SK-N-SH (cell line): Measurements from ENCODE around the gene DLGAP5. TPM values are rescaled to one million over a fixed set of nuclear protein-coding genes. Genes with fewer than 3 reads are reported as not detected.

Experiments used
- CTCF ChIA-PET: fragments of 300-600, 350-600 bp; formaldehyde crosslinking; extraction: SDS; loops from one replicate; lab custom pipeline; 2021; lab: Yijun Ruan, JAX
- POLR2A ChIA-PET: fragments of 350-600 bp; sonication (Branson Sonifier 250); formaldehyde crosslinking; extraction: SDS; loops from one replicate; lab custom pipeline; 2020; ENCODE audit warnings: antibody characterized with exemption, inconsistent platforms; lab: Yijun Ruan, JAX
- DNase-seq: peaks from one replicate; pipeline ENCODE4 v3.0.0; 2012
- H2AFZ ChIP-seq: fragments of 200-600 bp; sonication (generic); 2 replicates; pipeline ENCODE4 v1.8.1; 2016; ENCODE audit warnings: antibody characterized with exemption, mild to moderate bottlenecking, low read depth
- H3F3A ChIP-seq: fragments of 200-600 bp; sonication (generic); replicated peaks from 2 replicates; pipeline ENCODE3; 2016; ENCODE audit warnings: antibody characterized with exemption, mild to moderate bottlenecking; ENCODE audit not compliant: insufficient read depth
- H3K27ac ChIP-seq, 2 experiments: fragments of 200-500 bp in 1 of 2; fragments of 200-600 bp in 1 of 2; sonication (Bioruptor generic) in 1 of 2; sonication (generic), shearing (Covaris generic) in 1 of 2; 2 replicates each; pipeline versions ENCODE4 v1.5.1 to v1.6.1; 2014 to 2016; ENCODE audit warnings: low read depth in 2 of 2, inconsistent platforms in 1 of 2, low read length in 1 of 2, mild to moderate bottlenecking in 1 of 2, mixed read lengths in 1 of 2
- H3K27me3 ChIP-seq: fragments of 200-600 bp; sonication (generic), shearing (Covaris generic); 2 replicates; pipeline ENCODE4 v1.6.1; 2016; ENCODE audit warnings: mixed run types; ENCODE audit not compliant: insufficient read depth
- H3K36me3 ChIP-seq, 2 experiments: fragments of 200-500 bp in 1 of 2; fragments of 200-600 bp in 1 of 2; sonication (Bioruptor generic) in 1 of 2; sonication (generic) in 1 of 2; replicated peaks in 1 of 2; 2 replicates each; pipeline versions ENCODE3 to v1.5.1; 2014 to 2016; ENCODE audit warnings: low read length in 1 of 2, mild to moderate bottlenecking in 1 of 2; ENCODE audit not compliant: insufficient read depth in 2 of 2, control insufficient read depth in 1 of 2
- H3K4me1 ChIP-seq, 2 experiments: fragments of 200-500 bp in 1 of 2; fragments of 200-600 bp in 1 of 2; sonication (Bioruptor generic) in 1 of 2; sonication (generic), shearing (Covaris generic) in 1 of 2; 2 replicates each; pipeline versions ENCODE4 v1.5.1 to v1.6.1; 2014 to 2016; ENCODE audit warnings: low read depth in 1 of 2, low read length in 1 of 2, mixed run types in 1 of 2; ENCODE audit not compliant: insufficient read depth in 2 of 2, control insufficient read depth in 1 of 2
- H3K4me2 ChIP-seq: fragments of 200-600 bp; sonication (generic), shearing (Covaris generic); 2 replicates; pipeline ENCODE4 v1.6.1; 2017; ENCODE audit warnings: mixed run types
- H3K4me3 ChIP-seq, 2 experiments: fragments of 200-500 bp in 1 of 2; fragments of 200-600 bp in 1 of 2; sonication (Bioruptor generic) in 1 of 2; sonication (generic), shearing (Covaris generic) in 1 of 2; 2 replicates each; pipeline versions ENCODE4 v1.5.1 to v1.8.1; 2014 to 2016; ENCODE audit warnings: low read depth in 2 of 2, inconsistent platforms in 1 of 2, low read length in 1 of 2, mild to moderate bottlenecking in 1 of 2, mixed read lengths in 1 of 2, moderate library complexity in 1 of 2
- H3K79me2 ChIP-seq: fragments of 200-600 bp; sonication (generic); 2 replicates; pipeline ENCODE4 v1.8.1; 2017; ENCODE audit warnings: mild to moderate bottlenecking; ENCODE audit not compliant: insufficient read depth
- H3K9ac ChIP-seq: fragments of 200-600 bp; sonication (generic); 2 replicates; pipeline ENCODE4 v1.6.1; 2017; ENCODE audit warnings: mixed run types
- H3K9me2 ChIP-seq: fragments of 200-600 bp; sonication (generic); 2 replicates; pipeline ENCODE4 v1.6.1; 2017; ENCODE audit warnings: mixed run types
- H3K9me3 ChIP-seq: fragments of 200-600 bp; sonication (generic); 2 replicates; pipeline ENCODE4 v1.6.1; 2017; ENCODE audit warnings: mixed run types, mild to moderate bottlenecking, moderate library complexity
- H4K20me1 ChIP-seq: fragments of 200-600 bp; sonication (generic); 2 replicates; pipeline ENCODE4 v1.6.1; 2017; ENCODE audit warnings: mild to moderate bottlenecking, mixed run types; ENCODE audit not compliant: insufficient read depth
- CHD2 ChIP-seq: fragments of 150-350 bp; IDR thresholded peaks from 2 replicates; pipeline ENCODE4 v1.6.1; 2018; ENCODE audit warnings: low read length; ENCODE audit not compliant: partially characterized antibody
- ELF1 ChIP-seq: IDR thresholded peaks from 2 replicates; pipeline ENCODE4 v1.4.0; 2012
- EP300 ChIP-seq, 2 experiments: IDR thresholded peaks; 2 replicates each; pipeline versions ENCODE4 v1.4.0 to v1.6.1; 2012; ENCODE audit warnings: borderline replicate concordance in 1 of 2, low read depth in 1 of 2, low read length in 1 of 2
- FOSL2 ChIP-seq: IDR thresholded peaks from 2 replicates; pipeline ENCODE4 v1.4.0; 2012; ENCODE audit warnings: low read depth, mild to moderate bottlenecking, moderate library complexity, borderline replicate concordance
- GABPA ChIP-seq: IDR thresholded peaks from 2 replicates; pipeline ENCODE4 v1.4.0; 2012; ENCODE audit warnings: low read depth, mild to moderate bottlenecking
- GATA2 ChIP-seq: sonication (generic); formaldehyde crosslinking; IDR thresholded peaks from 2 replicates; pipeline ENCODE4 v1.5.0; 2020; ENCODE audit warnings: mild to moderate bottlenecking, missing genetic modification reagents
- JUND ChIP-seq: IDR thresholded peaks from 2 replicates; pipeline ENCODE4 v1.4.0; 2012
- MEF2A ChIP-seq: IDR thresholded peaks from 2 replicates; pipeline ENCODE4 v1.4.0; 2012; ENCODE audit warnings: low read depth, borderline replicate concordance
- MXI1 ChIP-seq: IDR thresholded peaks from 2 replicates; pipeline ENCODE4 v1.6.1; 2012; ENCODE audit warnings: mild to moderate bottlenecking, low read depth, low read length, improper control_type of control experiment
- POLR2AphosphoS5 ChIP-seq: IDR thresholded peaks from 2 replicates; pipeline ENCODE4 v1.6.1; 2012; ENCODE audit warnings: low read depth, low read length
- RCOR1 ChIP-seq: fragments of 150-350 bp; IDR thresholded peaks from 2 replicates; pipeline ENCODE4 v1.6.1; 2017; ENCODE audit warnings: antibody characterized with exemption, low read length
- RFX5 ChIP-seq: IDR thresholded peaks from 2 replicates; pipeline ENCODE4 v1.6.1; 2012; ENCODE audit warnings: mild to moderate bottlenecking, improper control_type of control experiment, low read length
- YY1 ChIP-seq: IDR thresholded peaks from 2 replicates; pipeline ENCODE4 v1.4.0; 2012; ENCODE audit warnings: low read depth, mild to moderate bottlenecking
- WGBS: methylation state at CpG from one replicate; pipeline ENCODE4 v1.1.6; 2017; ENCODE audit warnings: low lambda C conversion rate; 5-methylcytosine and 5-hydroxymethylcytosine counted together
- polyA plus RNA-seq, 3 experiments: library from polyadenylated mRNA; depleted of rRNA; stranded (reverse); fragments of >200 nt; gene quantifications; 2 replicates each; pipeline ENCODE4 v1.2.3, GENCODE V29; 2012
- TF ChIP-seq, protein P1 (sequence below): IDR thresholded peaks from 2 replicates; pipeline ENCODE4 v1.6.1; 2012; ENCODE audit warnings: mild to moderate bottlenecking, low read depth, low read length, moderate library complexity
- TF ChIP-seq, protein P2 (sequence below): fragments of 150-350 bp; IDR thresholded peaks from 2 replicates; pipeline ENCODE4 v1.6.1; 2017; ENCODE audit warnings: antibody characterized with exemption, low read length, low read depth, borderline replicate concordance
- TF ChIP-seq, protein P3 (sequence below): fragments of 150-350 bp; IDR thresholded peaks from 2 replicates; pipeline ENCODE4 v1.6.1; 2016; ENCODE audit warnings: mild to moderate bottlenecking, low read depth, low read length
- TF ChIP-seq, protein P4 (sequence below): fragments of 200-600 bp; sonication (generic); IDR thresholded peaks from 2 replicates; pipeline ENCODE4 v1.6.1; 2017; ENCODE audit warnings: antibody characterized with exemption, mild to moderate bottlenecking, moderate library complexity

The DLGAP5 gene
- polyA plus RNA-seq, 1 of the 3 experiments (the other 2 are of a cell fraction), result 6.4 TPM

DNA sequence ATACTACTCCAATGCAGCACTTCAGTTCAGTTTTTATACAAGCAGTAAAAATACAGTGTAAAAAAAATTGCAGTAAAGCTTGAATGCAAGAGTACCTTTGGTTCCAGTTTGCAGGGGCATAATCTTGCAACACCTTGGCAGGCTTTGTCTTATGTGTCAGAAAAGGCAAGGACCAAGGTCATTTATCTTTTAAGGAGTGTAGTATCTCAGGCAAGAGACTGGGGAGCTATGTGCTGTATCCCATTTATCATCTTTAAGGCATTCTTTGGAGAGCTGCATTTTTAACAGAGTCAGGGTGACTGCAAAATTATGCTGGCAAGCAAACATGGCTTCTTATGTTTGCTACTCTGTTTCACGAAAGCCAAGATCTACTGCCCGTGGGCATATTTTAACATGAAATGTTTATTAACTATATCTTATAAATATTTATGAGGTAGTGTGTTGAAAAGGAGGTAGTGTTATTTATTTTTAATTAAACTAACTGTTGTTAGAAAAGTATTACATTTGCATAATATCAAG is 14.8 kb upstream of the DLGAP5 start:
- 51% methylated on average over 2 of the region's 2 CpGs for WGBS
- Histone ChIP-seq H3K9ac (no peak overlapping the region), H3F3A (no peaks in the 10 kb centered on the region), H3K27ac (no peak overlapping the region), H2AFZ (no peak overlapping the region), H3K79me2 (no peaks in the 10 kb centered on the region), H3K4me3 (no peak overlapping the region), H3K36me3 (no peaks in the 10 kb centered on the region), H3K4me2 (no peak overlapping the region), H3K4me1 (no peaks in the 10 kb centered on the region), H3K9me2 (no peaks in the 10 kb centered on the region), H4K20me1 (no peaks in the 10 kb centered on the region), H3K27me3 (no peaks in the 10 kb centered on the region), H3K9me3 (no peaks in the 10 kb centered on the region)
- no peak for TF ChIP-seq CHD2
- TF ChIP-seq ELF1, result no peak
- TF ChIP-seq FOSL2, result no peak
- TF ChIP-seq, protein P1, sequence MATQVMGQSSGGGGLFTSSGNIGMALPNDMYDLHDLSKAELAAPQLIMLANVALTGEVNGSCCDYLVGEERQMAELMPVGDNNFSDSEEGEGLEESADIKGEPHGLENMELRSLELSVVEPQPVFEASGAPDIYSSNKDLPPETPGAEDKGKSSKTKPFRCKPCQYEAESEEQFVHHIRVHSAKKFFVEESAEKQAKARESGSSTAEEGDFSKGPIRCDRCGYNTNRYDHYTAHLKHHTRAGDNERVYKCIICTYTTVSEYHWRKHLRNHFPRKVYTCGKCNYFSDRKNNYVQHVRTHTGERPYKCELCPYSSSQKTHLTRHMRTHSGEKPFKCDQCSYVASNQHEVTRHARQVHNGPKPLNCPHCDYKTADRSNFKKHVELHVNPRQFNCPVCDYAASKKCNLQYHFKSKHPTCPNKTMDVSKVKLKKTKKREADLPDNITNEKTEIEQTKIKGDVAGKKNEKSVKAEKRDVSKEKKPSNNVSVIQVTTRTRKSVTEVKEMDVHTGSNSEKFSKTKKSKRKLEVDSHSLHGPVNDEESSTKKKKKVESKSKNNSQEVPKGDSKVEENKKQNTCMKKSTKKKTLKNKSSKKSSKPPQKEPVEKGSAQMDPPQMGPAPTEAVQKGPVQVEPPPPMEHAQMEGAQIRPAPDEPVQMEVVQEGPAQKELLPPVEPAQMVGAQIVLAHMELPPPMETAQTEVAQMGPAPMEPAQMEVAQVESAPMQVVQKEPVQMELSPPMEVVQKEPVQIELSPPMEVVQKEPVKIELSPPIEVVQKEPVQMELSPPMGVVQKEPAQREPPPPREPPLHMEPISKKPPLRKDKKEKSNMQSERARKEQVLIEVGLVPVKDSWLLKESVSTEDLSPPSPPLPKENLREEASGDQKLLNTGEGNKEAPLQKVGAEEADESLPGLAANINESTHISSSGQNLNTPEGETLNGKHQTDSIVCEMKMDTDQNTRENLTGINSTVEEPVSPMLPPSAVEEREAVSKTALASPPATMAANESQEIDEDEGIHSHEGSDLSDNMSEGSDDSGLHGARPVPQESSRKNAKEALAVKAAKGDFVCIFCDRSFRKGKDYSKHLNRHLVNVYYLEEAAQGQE, result no peak
- TF ChIP-seq JUND, result no peak
- no peak for TF ChIP-seq GATA2
- TF ChIP-seq RFX5, result no peak
- TF ChIP-seq, protein P2, sequence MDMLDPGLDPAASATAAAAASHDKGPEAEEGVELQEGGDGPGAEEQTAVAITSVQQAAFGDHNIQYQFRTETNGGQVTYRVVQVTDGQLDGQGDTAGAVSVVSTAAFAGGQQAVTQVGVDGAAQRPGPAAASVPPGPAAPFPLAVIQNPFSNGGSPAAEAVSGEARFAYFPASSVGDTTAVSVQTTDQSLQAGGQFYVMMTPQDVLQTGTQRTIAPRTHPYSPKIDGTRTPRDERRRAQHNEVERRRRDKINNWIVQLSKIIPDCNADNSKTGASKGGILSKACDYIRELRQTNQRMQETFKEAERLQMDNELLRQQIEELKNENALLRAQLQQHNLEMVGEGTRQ, result no peak
- ChIA-PET CTCF (no interaction called here), POLR2A (no interaction called here)
- DNase-seq, result no peak

DNA sequence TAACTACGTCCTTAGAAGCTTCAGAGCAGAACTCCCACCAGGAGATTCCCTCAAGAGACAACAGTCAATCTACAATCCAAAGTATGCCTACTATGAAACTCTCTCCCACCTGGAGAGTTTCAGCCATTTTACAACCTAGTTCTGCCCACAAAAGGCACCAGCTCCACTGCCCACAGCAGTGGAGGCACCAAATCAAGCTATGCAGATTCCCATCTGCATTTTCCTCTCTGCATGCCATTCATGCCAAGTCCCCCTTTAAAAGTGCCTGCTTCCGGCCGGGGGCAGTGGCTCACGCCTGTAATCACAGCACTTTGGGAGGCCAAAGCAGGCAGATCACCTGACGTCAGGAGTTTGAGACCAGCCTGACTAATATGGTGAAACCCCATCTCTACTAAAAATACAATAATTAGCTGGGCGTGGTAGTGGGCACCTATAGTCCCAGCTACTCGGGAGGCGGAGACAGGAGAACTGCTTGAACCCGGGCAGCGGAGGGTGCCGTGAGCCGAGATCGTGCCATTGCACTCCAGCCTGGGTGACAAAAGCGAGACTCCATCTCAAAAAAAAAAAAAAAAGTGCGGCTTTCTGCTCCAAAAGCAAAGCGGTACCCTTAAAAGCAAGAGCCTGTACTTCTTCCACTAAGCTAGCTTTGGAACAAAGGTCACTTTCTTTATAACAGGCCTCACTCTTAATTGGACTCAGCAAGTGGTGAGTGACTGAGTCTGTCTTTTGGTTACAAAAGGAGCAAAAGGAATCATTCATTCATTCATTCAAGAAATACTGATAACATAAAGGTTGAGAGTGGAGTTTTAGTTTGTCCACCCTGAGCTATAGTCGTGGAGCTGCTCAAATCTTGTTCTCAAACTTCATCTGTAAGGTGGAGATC is 10.1 kb upstream of the DLGAP5 start:
- Histone ChIP-seq H3K9ac (no peak overlapping the region), H3K4me1 (no peaks in the 10 kb centered on the region), H2AFZ (no peak overlapping the region), H3K4me3 (no peak overlapping the region), H3K4me2 (no peak overlapping the region), H4K20me1 (no peaks in the 10 kb centered on the region), H3K9me3 (no peaks in the 10 kb centered on the region), H3K27ac (no peak overlapping the region), H3K36me3 (no peaks in the 10 kb centered on the region), H3K79me2 (no peaks in the 10 kb centered on the region), H3K27me3 (no peaks in the 10 kb centered on the region), H3F3A (no peaks in the 10 kb centered on the region), H3K9me2 (no peaks in the 10 kb centered on the region)
- WGBS, result 90% methylated on average over 17 of the region's 17 CpGs
- CTCF ChIA-PET, result interaction anchor here (1.7 to 2.0 kb wide), 2 partner anchors 10 to 12 kb away, joined by 7 to 8 read pairs; no protein-coding TSS in a partner anchor
- DNase-seq, result no peak
- POLR2A ChIA-PET, result no interaction called here
- TF ChIP-seq, protein P3, sequence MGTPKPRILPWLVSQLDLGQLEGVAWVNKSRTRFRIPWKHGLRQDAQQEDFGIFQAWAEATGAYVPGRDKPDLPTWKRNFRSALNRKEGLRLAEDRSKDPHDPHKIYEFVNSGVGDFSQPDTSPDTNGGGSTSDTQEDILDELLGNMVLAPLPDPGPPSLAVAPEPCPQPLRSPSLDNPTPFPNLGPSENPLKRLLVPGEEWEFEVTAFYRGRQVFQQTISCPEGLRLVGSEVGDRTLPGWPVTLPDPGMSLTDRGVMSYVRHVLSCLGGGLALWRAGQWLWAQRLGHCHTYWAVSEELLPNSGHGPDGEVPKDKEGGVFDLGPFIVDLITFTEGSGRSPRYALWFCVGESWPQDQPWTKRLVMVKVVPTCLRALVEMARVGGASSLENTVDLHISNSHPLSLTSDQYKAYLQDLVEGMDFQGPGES, result no peak
- TF ChIP-seq RCOR1 (no peak), EP300 (IDR thresholded peaks at IDR 0.05; ENCODE audit: borderline replicate concordance in 1 of 2, low read depth in 1 of 2, low read length in 1 of 2) (no peak), CHD2 (no peak), MEF2A (no peak), POLR2AphosphoS5 (no peak), YY1 (no peak), GABPA (no peak), MXI1 (no peak)
- TF ChIP-seq, protein P4, sequence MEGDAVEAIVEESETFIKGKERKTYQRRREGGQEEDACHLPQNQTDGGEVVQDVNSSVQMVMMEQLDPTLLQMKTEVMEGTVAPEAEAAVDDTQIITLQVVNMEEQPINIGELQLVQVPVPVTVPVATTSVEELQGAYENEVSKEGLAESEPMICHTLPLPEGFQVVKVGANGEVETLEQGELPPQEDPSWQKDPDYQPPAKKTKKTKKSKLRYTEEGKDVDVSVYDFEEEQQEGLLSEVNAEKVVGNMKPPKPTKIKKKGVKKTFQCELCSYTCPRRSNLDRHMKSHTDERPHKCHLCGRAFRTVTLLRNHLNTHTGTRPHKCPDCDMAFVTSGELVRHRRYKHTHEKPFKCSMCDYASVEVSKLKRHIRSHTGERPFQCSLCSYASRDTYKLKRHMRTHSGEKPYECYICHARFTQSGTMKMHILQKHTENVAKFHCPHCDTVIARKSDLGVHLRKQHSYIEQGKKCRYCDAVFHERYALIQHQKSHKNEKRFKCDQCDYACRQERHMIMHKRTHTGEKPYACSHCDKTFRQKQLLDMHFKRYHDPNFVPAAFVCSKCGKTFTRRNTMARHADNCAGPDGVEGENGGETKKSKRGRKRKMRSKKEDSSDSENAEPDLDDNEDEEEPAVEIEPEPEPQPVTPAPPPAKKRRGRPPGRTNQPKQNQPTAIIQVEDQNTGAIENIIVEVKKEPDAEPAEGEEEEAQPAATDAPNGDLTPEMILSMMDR, result no peak
